GM23248 (cell line): ENCODE data around the gene SMC3. TPM values are rescaled to one million over a fixed set of nuclear protein-coding genes. Genes with fewer than 3 reads are reported as not detected.
A peak's percentile ranks its signal among the peaks of the same experiment; 100 is the strongest.

Experiments used
- DNase-seq: peaks from one replicate; pipeline ENCODE4 v3.0.0-alpha.2; 2015
- H2AFZ ChIP-seq: fragments of 200-600 bp; sonication (generic); 2 replicates; pipeline ENCODE4 v1.6.1; 2016; ENCODE audit warnings: antibody characterized with exemption
- H3F3A ChIP-seq: fragments of 200-600 bp; sonication (generic); 2 replicates; pipeline ENCODE4 v1.6.1; 2016; ENCODE audit warnings: mild to moderate bottlenecking, antibody characterized with exemption, mixed run types; ENCODE audit not compliant: insufficient read depth
- H3K27ac ChIP-seq: fragments of 200-600 bp; sonication (generic); 2 replicates; pipeline ENCODE4 v1.5.1; 2016; ENCODE audit warnings: mild to moderate bottlenecking
- H3K27me3 ChIP-seq: fragments of 200-600 bp; sonication (generic); replicated peaks from 2 replicates; pipeline ENCODE4 v1.6.1; 2016; ENCODE audit warnings: mild to moderate bottlenecking; ENCODE audit not compliant: insufficient read depth
- H3K36me3 ChIP-seq: fragments of 200-600 bp; sonication (generic); 2 replicates; pipeline ENCODE4 v1.6.1; 2016; ENCODE audit warnings: low read depth, mild to moderate bottlenecking
- H3K4me1 ChIP-seq: fragments of 200-600 bp; sonication (generic); 2 replicates; pipeline ENCODE4 v1.6.1; 2016; ENCODE audit warnings: mild to moderate bottlenecking; ENCODE audit not compliant: insufficient read depth
- H3K4me2 ChIP-seq: fragments of 200-600 bp; sonication (generic); one replicate; pipeline ENCODE4 v1.6.1; 2016; ENCODE audit warnings: mild to moderate bottlenecking; ENCODE audit not compliant: unreplicated experiment
- H3K4me3 ChIP-seq: fragments of 200-600 bp; sonication (generic); 2 replicates; pipeline ENCODE4 v1.5.1; 2016; ENCODE audit warnings: mild to moderate bottlenecking
- H3K79me2 ChIP-seq: fragments of 200-600 bp; sonication (generic); 2 replicates; pipeline ENCODE4 v1.6.1; 2016; ENCODE audit warnings: mild to moderate bottlenecking; ENCODE audit not compliant: insufficient read depth
- H3K9ac ChIP-seq: fragments of 200-600 bp; sonication (generic); 2 replicates; pipeline ENCODE4 v1.6.1; 2016; ENCODE audit warnings: mild to moderate bottlenecking
- H3K9me2 ChIP-seq: fragments of 200-600 bp; sonication (generic); 2 replicates; pipeline ENCODE4 v1.6.1; 2016; ENCODE audit warnings: mixed run types, mild to moderate bottlenecking, moderate library complexity; ENCODE audit not compliant: insufficient read depth
- H3K9me3 ChIP-seq: fragments of 200-600 bp; sonication (generic); one replicate; pipeline ENCODE4 v1.6.1; 2017; ENCODE audit warnings: low read depth
- H4K20me1 ChIP-seq: fragments of 200-600 bp; sonication (generic); 2 replicates; pipeline ENCODE4 v1.6.0; 2016; ENCODE audit not compliant: insufficient read depth
- EZH2 ChIP-seq: fragments of 200-600 bp; sonication (generic); IDR thresholded peaks from 2 replicates; pipeline ENCODE4 v1.6.1; 2018; ENCODE audit warnings: antibody characterized with exemption, mild to moderate bottlenecking; ENCODE audit not compliant: insufficient read depth, poor library complexity, severe bottlenecking
- EZH2phosphoT487 ChIP-seq: fragments of 200-600 bp; sonication (generic); IDR thresholded peaks from 2 replicates; pipeline ENCODE4 v1.6.1; 2018; ENCODE audit warnings: antibody characterized with exemption, moderate library complexity, mild to moderate bottlenecking, low read depth; ENCODE audit not compliant: insufficient read depth
- WGBS, 2 experiments: methylation state at CpG; one replicate each; pipeline ENCODE4 v1.1.6; 2015 to 2017; ENCODE audit warnings: low lambda C conversion rate in 2 of 2, low coverage in 1 of 2; ENCODE audit errors: missing lambda C conversion rate in 2 of 2; 5-methylcytosine and 5-hydroxymethylcytosine counted together
- in situ Hi-C: fragments of 300-500 bp; cut with MboI; formaldehyde crosslinking; loops from 2 replicates; pipeline ENCODE4 v1.15.0; 2020
- polyA plus RNA-seq: library from polyadenylated mRNA; unstranded; fragments of >200 nt; fragmentation: Nextera tagmentation; extraction: Ambion mirVana; gene quantifications from 2 replicates; pipeline ENCODE4 v1.2.1, GENCODE V29; 2016
- total RNA-seq: library from RNA; depleted of rRNA; stranded (reverse); fragments of >200 nt; shearing (Covaris generic); gene quantifications from 2 replicates; pipeline ENCODE4 v1.2.3, GENCODE V29; 2014

SMC3 gene
- total and polyA plus RNA-seq, 2 experiments from 2014 or later = 17.8 to 60.5 TPM

DNA sequence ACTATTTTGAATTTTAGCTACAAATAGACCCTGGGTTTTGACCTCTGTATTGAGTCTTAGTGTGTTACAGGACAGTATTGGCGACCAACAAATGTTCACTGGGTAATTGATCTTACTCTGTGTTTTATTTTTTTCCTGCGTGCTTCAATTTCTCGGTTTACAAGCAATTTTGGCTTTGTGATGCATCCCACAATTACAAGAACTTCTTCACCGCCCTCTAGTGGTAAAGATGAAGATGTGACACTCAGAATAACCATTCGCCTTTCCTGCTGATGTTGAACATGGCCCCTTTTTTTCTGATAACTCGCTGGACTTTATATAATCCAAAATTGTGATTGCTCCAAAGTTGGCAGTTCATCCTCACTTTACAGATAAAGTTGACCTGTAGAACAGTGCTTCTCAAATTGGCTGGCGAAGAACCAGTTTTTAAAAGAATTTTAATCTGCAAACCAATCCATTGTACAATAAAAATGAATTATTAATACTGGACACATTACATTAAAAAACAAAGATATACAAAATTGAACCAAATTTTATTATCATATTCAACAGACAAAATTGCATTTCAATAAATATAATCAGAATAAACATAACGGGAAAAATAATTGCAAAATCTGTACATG lies 20.2 kb upstream of the SMC3 start:
- H3K4me3 ChIP-seq = no peak overlapping the region
- in situ Hi-C loops = no loop called here
- no peak for TF ChIP-seq EZH2phosphoT487
- TF ChIP-seq EZH2 = no peak

DNA sequence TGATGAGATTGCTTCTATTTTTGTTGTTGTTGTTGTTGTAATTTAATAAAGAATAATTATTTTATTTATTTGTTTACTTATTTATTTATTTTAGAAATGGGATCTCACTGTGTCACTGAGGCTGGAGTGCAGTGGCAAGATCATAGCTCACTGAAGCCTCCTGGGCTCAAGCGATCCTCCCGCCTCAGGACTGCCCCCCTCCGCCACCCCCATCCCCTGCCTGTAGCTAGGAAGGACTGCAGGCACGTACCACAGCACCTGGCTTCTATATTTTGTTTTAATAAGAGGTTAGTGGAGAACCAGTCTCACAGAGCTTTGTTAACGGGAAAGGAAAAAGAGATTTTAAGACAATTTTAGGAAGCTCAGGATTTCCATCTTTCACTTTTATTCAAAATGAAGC lies 19.5 kb upstream of the SMC3 start:
- no peak overlapping the region for H3K9ac ChIP-seq
- no peaks in the 10 kb centered on the region for H3K27me3 ChIP-seq
- TF ChIP-seq EZH2 (no peak), EZH2phosphoT487 (no peak)
- H3K79me2 ChIP-seq = no peaks in the 10 kb centered on the region
- DNase-seq = no peak
- H3K27ac ChIP-seq = no peak overlapping the region
- no peaks in the 10 kb centered on the region for H3K36me3 ChIP-seq
- H3K4me3 ChIP-seq = no peak overlapping the region
- no peaks in the 10 kb centered on the region for H3K4me1 ChIP-seq
- H3F3A ChIP-seq = no peaks in the 10 kb centered on the region
- H3K9me3 ChIP-seq = no peaks in the 10 kb centered on the region
- 44 to 51% methylated on average over 5 of the region's 5 CpGs for WGBS, 2 experiments
- H4K20me1 ChIP-seq = no peaks in the 10 kb centered on the region
- H2AFZ ChIP-seq = no peak overlapping the region
- in situ Hi-C loops = no loop called here
- H3K4me2 ChIP-seq = no peak overlapping the region
- H3K9me2 ChIP-seq = no peaks in the 10 kb centered on the region

More for the DNA sequence above, 20.2 kb upstream of the SMC3 start:
- no peaks in the 10 kb centered on the region for H3K36me3 ChIP-seq
- H3K27me3 ChIP-seq = no peaks in the 10 kb centered on the region
- H3K27ac ChIP-seq = no peak overlapping the region
- DNase-seq = peak; percentile 85
- no peak overlapping the region for H2AFZ ChIP-seq
- no peak overlapping the region for H3K9ac ChIP-seq
- H3K9me2 ChIP-seq = no peaks in the 10 kb centered on the region
- no peaks in the 10 kb centered on the region for H4K20me1 ChIP-seq
- H3K4me2 ChIP-seq = no peak overlapping the region
- 15 to 16% methylated on average over 8 of the region's 8 CpGs for WGBS, 2 experiments
- no peaks in the 10 kb centered on the region for H3F3A ChIP-seq
- H3K4me1 ChIP-seq = no peaks in the 10 kb centered on the region
- H3K9me3 ChIP-seq = no peaks in the 10 kb centered on the region
- H3K79me2 ChIP-seq = no peaks in the 10 kb centered on the region

DNA sequence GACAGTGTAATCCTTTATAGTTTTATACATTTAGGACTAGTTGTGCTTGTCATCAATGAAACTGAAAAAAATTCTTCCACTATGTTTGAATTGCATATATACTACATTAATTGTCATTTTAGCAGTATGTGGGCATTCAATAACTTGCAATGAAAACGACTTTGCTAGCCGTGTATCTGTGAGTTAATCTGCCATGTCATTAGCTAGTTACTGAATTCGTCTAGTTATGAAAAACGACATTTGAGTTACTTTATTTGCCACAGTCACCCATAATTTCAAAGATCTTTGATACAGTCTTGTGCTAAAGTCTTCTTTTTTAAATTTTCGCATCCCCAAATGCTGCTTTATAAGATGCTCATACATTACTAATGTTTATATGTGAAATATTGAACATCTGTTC lies 18.3 kb upstream of the SMC3 start:
- no peak for TF ChIP-seq EZH2phosphoT487
- TF ChIP-seq EZH2 = no peak
- in situ Hi-C loops = no loop called here
- H3K27ac ChIP-seq = no peak overlapping the region

DNA sequence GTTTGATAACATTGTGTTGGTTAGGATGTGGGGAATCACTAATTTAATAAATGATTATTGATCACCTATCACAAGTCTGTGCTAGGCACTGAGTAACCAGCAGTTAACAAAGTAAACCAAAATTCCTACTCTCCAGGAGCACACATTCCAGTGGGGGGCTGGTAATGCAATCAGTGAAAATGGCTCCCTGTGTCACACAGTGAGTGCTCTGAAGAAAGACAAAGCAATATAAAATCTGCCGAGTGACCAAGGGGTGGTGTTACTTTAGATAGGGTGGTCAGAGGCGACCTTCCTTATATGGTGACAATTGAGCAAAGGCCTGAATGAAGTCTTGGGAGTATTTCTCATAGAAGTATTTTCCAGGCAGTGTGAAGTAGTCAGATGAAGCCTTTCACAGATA lies 13.6 kb upstream of the SMC3 start:
- H3K9me3 ChIP-seq = no peaks in the 10 kb centered on the region
- no peak overlapping the region for H3K9ac ChIP-seq
- no peaks in the 10 kb centered on the region for H3K36me3 ChIP-seq
- H3K4me2 ChIP-seq = no peak overlapping the region
- no peaks in the 10 kb centered on the region for H3K4me1 ChIP-seq
- H3K79me2 ChIP-seq = no peaks in the 10 kb centered on the region
- no peaks in the 10 kb centered on the region for H4K20me1 ChIP-seq
- WGBS, 2 experiments = 18 to 24% methylated on average over 2 of the region's 2 CpGs
- in situ Hi-C loops = loop anchor here (5.0 kb wide), 1 partner anchor 232 kb away; no protein-coding TSS in a partner anchor
- no peaks in the 10 kb centered on the region for H3K9me2 ChIP-seq
- TF ChIP-seq EZH2phosphoT487 (no peak), EZH2 (no peak)
- no peaks in the 10 kb centered on the region for H3K27me3 ChIP-seq
- DNase-seq = no peak
- H2AFZ ChIP-seq = peak overlapping the region; percentile 35
- H3F3A ChIP-seq = no peaks in the 10 kb centered on the region
- H3K4me3 ChIP-seq = no peak overlapping the region
- H3K27ac ChIP-seq = no peak overlapping the region

More for the DNA sequence above, 18.3 kb upstream of the SMC3 start:
- Histone ChIP-seq H3K9me2 (no peaks in the 10 kb centered on the region), H3K9ac (no peak overlapping the region), H3K9me3 (no peaks in the 10 kb centered on the region), H3K4me3 (no peak overlapping the region), H3F3A (no peaks in the 10 kb centered on the region), H3K36me3 (no peaks in the 10 kb centered on the region), H3K79me2 (no peaks in the 10 kb centered on the region), H4K20me1 (no peaks in the 10 kb centered on the region), H2AFZ (no peak overlapping the region), H3K27me3 (no peaks in the 10 kb centered on the region), H3K4me2 (no peak overlapping the region), H3K4me1 (no peaks in the 10 kb centered on the region)
- DNase-seq = no peak
- 71 to 75% methylated on average over 5 of the region's 5 CpGs for WGBS, 2 experiments
